Peyer's patch (tissue), 4 donors: ENCODE measurements around the gene MYOF.

Experiments
- CTCF ChIP-seq, 6 experiments: fragments of 450-650 bp in 4 of 6; fragments of 200-600 bp in 2 of 6; sonication (generic) in 1 of 6; IDR thresholded peaks; one replicate each; pipeline ENCODE4 v1.5.1; 2017 to 2019; ENCODE audit warnings: antibody characterized with exemption in 6 of 6, mild to moderate bottlenecking in 3 of 6, moderate library complexity in 1 of 6
- POLR2A ChIP-seq, 2 donors: fragments of 450-650 bp; IDR thresholded peaks; one replicate each; pipeline ENCODE4 v1.5.1; 2017; ENCODE audit warnings: antibody characterized with exemption in 2 of 2, mild to moderate bottlenecking in 2 of 2, moderate library complexity in 2 of 2

- TF ChIP-seq CTCF (IDR thresholded peaks at IDR 0.05) = no peak
- no peak for TF ChIP-seq POLR2A (IDR thresholded peaks at IDR 0.05)
These were observed 12.7 kb downstream of the MYOF start for GRCh38 chr10:93469454-93469853.
